ENCODE data around the gene TNF. TPM values are rescaled to one million over a fixed set of nuclear protein-coding genes. Genes with fewer than 3 reads are reported as not detected.

The TNF gene
- polyA plus RNA-seq, 1 of the 3 experiments (the other 2 are of a cell fraction) = not detected

DNA sequence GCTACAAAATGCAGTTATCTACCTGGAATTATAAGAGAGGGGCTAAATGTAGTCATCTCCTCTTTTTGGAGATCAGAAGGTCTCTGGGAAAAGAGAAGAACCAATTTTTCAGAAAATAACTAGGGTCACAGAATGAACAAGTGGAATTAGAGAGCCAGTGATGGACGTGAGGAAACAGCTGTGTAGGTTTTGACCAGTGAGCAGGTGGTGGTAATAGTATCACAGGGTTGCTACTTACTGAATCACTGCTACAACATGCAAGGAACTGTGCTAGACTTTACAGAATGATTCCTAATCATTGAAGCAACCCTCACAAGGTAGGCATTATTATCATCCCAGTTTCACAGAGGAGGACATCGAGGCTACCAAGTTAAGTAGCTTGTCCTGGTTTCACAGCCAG is 30.7 kb upstream of the TNF start:
- H3K27ac ChIP-seq (ENCODE audit: low read depth in 2 of 2, low read length in 1 of 2) = no peak overlapping the region
- CTCF ChIA-PET = interaction anchor here (0.6 to 11.9 kb wide), 3 partner anchors 37 to 1004 kb away, joined by 3 to 301 read pairs (median 3); partner anchors contain the start of gene NCR3

GRCh38 chr6:31545291-31545690 is 30.1 kb upstream of the TNF start:
- POLR2A ChIA-PET = interaction anchor here (2.4 kb wide), 1 partner anchor 53 kb away, joined by 18 read pairs; no protein-coding TSS in a partner anchor

More for the DNA sequence above, 30.7 kb upstream of the TNF start:
- peaks cover 53% of the 10 kb centered on the region for H3K79me2 ChIP-seq (ENCODE audit: insufficient read depth)
- H2AFZ ChIP-seq (ENCODE audit: low read depth) = no peak overlapping the region
- DNase-seq = no peak
- no peaks in the 10 kb centered on the region for H3K9me3 ChIP-seq
- H4K20me1 ChIP-seq (ENCODE audit: insufficient read depth) = peaks cover 13% of the 10 kb centered on the region
- no peak overlapping the region for H3K9ac ChIP-seq
- WGBS (ENCODE audit: low lambda C conversion rate) = 41% methylated on average over 2 of the region's 2 CpGs
- POLR2A ChIA-PET = no interaction called here
- H3K27me3 ChIP-seq (ENCODE audit: insufficient read depth) = no peaks in the 10 kb centered on the region
- peaks cover 8 to 19% of the 10 kb centered on the region in 2 experiments; a peak in 3 of 4 replicates for H3K4me1 ChIP-seq (ENCODE audit: control insufficient read depth in 1 of 2, insufficient read depth in 2 of 2, low read depth in 1 of 2, low read length in 1 of 2)
- TF ChIP-seq, protein P1, sequence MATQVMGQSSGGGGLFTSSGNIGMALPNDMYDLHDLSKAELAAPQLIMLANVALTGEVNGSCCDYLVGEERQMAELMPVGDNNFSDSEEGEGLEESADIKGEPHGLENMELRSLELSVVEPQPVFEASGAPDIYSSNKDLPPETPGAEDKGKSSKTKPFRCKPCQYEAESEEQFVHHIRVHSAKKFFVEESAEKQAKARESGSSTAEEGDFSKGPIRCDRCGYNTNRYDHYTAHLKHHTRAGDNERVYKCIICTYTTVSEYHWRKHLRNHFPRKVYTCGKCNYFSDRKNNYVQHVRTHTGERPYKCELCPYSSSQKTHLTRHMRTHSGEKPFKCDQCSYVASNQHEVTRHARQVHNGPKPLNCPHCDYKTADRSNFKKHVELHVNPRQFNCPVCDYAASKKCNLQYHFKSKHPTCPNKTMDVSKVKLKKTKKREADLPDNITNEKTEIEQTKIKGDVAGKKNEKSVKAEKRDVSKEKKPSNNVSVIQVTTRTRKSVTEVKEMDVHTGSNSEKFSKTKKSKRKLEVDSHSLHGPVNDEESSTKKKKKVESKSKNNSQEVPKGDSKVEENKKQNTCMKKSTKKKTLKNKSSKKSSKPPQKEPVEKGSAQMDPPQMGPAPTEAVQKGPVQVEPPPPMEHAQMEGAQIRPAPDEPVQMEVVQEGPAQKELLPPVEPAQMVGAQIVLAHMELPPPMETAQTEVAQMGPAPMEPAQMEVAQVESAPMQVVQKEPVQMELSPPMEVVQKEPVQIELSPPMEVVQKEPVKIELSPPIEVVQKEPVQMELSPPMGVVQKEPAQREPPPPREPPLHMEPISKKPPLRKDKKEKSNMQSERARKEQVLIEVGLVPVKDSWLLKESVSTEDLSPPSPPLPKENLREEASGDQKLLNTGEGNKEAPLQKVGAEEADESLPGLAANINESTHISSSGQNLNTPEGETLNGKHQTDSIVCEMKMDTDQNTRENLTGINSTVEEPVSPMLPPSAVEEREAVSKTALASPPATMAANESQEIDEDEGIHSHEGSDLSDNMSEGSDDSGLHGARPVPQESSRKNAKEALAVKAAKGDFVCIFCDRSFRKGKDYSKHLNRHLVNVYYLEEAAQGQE (IDR thresholded peaks at IDR 0.05; ENCODE audit: low read depth, low read length) = no peak
- TF ChIP-seq, protein P2, sequence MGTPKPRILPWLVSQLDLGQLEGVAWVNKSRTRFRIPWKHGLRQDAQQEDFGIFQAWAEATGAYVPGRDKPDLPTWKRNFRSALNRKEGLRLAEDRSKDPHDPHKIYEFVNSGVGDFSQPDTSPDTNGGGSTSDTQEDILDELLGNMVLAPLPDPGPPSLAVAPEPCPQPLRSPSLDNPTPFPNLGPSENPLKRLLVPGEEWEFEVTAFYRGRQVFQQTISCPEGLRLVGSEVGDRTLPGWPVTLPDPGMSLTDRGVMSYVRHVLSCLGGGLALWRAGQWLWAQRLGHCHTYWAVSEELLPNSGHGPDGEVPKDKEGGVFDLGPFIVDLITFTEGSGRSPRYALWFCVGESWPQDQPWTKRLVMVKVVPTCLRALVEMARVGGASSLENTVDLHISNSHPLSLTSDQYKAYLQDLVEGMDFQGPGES (IDR thresholded peaks at IDR 0.05; ENCODE audit: low read depth, low read length) = no peak
- TF ChIP-seq RAD21 (IDR thresholded peaks at IDR 0.05; ENCODE audit: low read length) = no peak
- TF ChIP-seq RFX5 (IDR thresholded peaks at IDR 0.05; ENCODE audit: low read length) = no peak
- TF ChIP-seq PBX3 (IDR thresholded peaks at IDR 0.05) = no peak
- H3K36me3 ChIP-seq (replicated peaks in 1 of 2; ENCODE audit: control insufficient read depth in 1 of 2, insufficient read depth in 2 of 2, low read length in 1 of 2) = peaks cover 7 to 15% of the 10 kb centered on the region in 2 experiments
- H3K9me2 ChIP-seq = no peaks in the 10 kb centered on the region
- no peak overlapping the region for H3K4me2 ChIP-seq
- peaks cover 18% of the 10 kb centered on the region for H3F3A ChIP-seq (replicated peaks; ENCODE audit: insufficient read depth)
- H3K4me3 ChIP-seq (ENCODE audit: low read depth in 2 of 2, low read length in 1 of 2) = no peak overlapping the region

More at GRCh38 chr6:31545291-31545690, 30.1 kb upstream of the TNF start:
- H3F3A ChIP-seq (replicated peaks; ENCODE audit: insufficient read depth) = peaks cover 18% of the 10 kb centered on the region
- 80% methylated on average over 7 of the region's 7 CpGs for WGBS (ENCODE audit: low lambda C conversion rate)
- no peak overlapping the region for H3K4me3 ChIP-seq (ENCODE audit: low read depth in 2 of 2, low read length in 1 of 2)
- TF ChIP-seq ELF1 (IDR thresholded peaks at IDR 0.05) = no peak
- TF ChIP-seq CHD2 (IDR thresholded peaks at IDR 0.05; ENCODE audit: low read length, partially characterized antibody) = no peak
- no peak for TF ChIP-seq EP300 (IDR thresholded peaks at IDR 0.05; ENCODE audit: borderline replicate concordance in 1 of 2, low read depth in 1 of 2, low read length in 1 of 2)
- TF ChIP-seq USF2 (IDR thresholded peaks at IDR 0.05; ENCODE audit: borderline replicate concordance, low read depth, low read length) = no peak
- TF ChIP-seq TCF12 (IDR thresholded peaks at IDR 0.05) = no peak
- no peak overlapping the region for H3K9ac ChIP-seq
- no peaks in the 10 kb centered on the region for H3K27me3 ChIP-seq (ENCODE audit: insufficient read depth)
- no peaks in the 10 kb centered on the region for H3K9me2 ChIP-seq
- no peak for DNase-seq
- H3K4me1 ChIP-seq (ENCODE audit: control insufficient read depth in 1 of 2, insufficient read depth in 2 of 2, low read depth in 1 of 2, low read length in 1 of 2) = peaks cover 8 to 13% of the 10 kb centered on the region in 2 experiments; a peak in 3 of 4 replicates
- H3K27ac ChIP-seq (ENCODE audit: low read depth in 2 of 2, low read length in 1 of 2) = no peak overlapping the region
- no peaks in the 10 kb centered on the region for H3K9me3 ChIP-seq
- H3K4me2 ChIP-seq = no peak overlapping the region
- H2AFZ ChIP-seq (ENCODE audit: low read depth) = no peak overlapping the region
- peaks cover 5 to 15% of the 10 kb centered on the region in 2 experiments for H3K36me3 ChIP-seq (replicated peaks in 1 of 2; ENCODE audit: control insufficient read depth in 1 of 2, insufficient read depth in 2 of 2, low read length in 1 of 2)
- H4K20me1 ChIP-seq (ENCODE audit: insufficient read depth) = peaks cover 7% of the 10 kb centered on the region
- CTCF ChIA-PET = interaction anchor here (0.6 to 11.9 kb wide), 5 partner anchors 36 to 1004 kb away, joined by 3 to 301 read pairs (median 4); partner anchors contain the start of genes NCR3 and VARS1
- H3K79me2 ChIP-seq (ENCODE audit: insufficient read depth) = peaks cover 52% of the 10 kb centered on the region
